GM23338 (cell line): Measurements from ENCODE around the gene SASH1. TPM values are rescaled to one million over a fixed set of nuclear protein-coding genes. Genes with fewer than 3 reads are reported as not detected.

Experiments
- ATAC-seq: fragments of 200-7000 bp; cut with Tn5 transposase; 3 replicates; pipeline ENCODE4 v1.9.1; 2020
- DNase-seq: peaks from one replicate; pipeline ENCODE4 v3.0.0-alpha.2; 2015; ENCODE audit warnings: low spot score
- H2AFZ ChIP-seq: fragments of 200-600 bp; sonication (generic); 2 replicates; pipeline ENCODE4 v1.8.0; 2016; ENCODE audit warnings: antibody characterized with exemption, mild to moderate bottlenecking, moderate library complexity
- H3F3A ChIP-seq: fragments of 200-600 bp; sonication (generic); replicated peaks from 2 replicates; pipeline ENCODE4 v1.8.0; 2017; ENCODE audit warnings: antibody characterized with exemption, mixed run types, low read depth
- H3K27ac ChIP-seq: fragments of 200-600 bp; sonication (generic); 2 replicates; pipeline ENCODE4 v1.6.1; 2016; ENCODE audit warnings: low read depth
- H3K27me3 ChIP-seq: fragments of 200-600 bp; sonication (generic); 2 replicates; pipeline ENCODE4 v1.8.0; 2016; ENCODE audit warnings: mild to moderate bottlenecking, mixed run types, moderate library complexity; ENCODE audit not compliant: insufficient read depth
- H3K36me3 ChIP-seq: fragments of 200-600 bp; sonication (generic); 2 replicates; pipeline ENCODE4 v1.8.0; 2016; ENCODE audit warnings: mild to moderate bottlenecking; ENCODE audit not compliant: insufficient read depth
- H3K4me1 ChIP-seq: fragments of 200-600 bp; sonication (generic); 2 replicates; pipeline ENCODE4 v1.8.0; 2016; ENCODE audit warnings: mild to moderate bottlenecking, moderate library complexity; ENCODE audit not compliant: insufficient read depth
- H3K4me2 ChIP-seq: fragments of 200-600 bp; sonication (generic); 2 replicates; pipeline ENCODE4 v1.7.1; 2017; ENCODE audit warnings: mixed run types
- H3K4me3 ChIP-seq: fragments of 200-600 bp; sonication (generic); 2 replicates; pipeline ENCODE4 v1.6.1; 2016; ENCODE audit warnings: mixed run types
- H3K79me2 ChIP-seq: fragments of 200-600 bp; sonication (generic); replicated peaks from 2 replicates; pipeline ENCODE4 v1.8.0; 2017; ENCODE audit warnings: mild to moderate bottlenecking; ENCODE audit not compliant: insufficient read depth
- H3K9me2 ChIP-seq: fragments of 200-600 bp; sonication (generic); 2 replicates; pipeline ENCODE4 v1.8.0; 2017; ENCODE audit not compliant: insufficient read depth
- H4K20me1 ChIP-seq: fragments of 200-600 bp; sonication (generic); replicated peaks from 2 replicates; pipeline ENCODE4 v1.8.0; 2017; ENCODE audit warnings: mild to moderate bottlenecking; ENCODE audit not compliant: insufficient read depth
- H3K27ac Mint-ChIP-seq: 2 replicates; pipeline ENCODE4 v1.8.0; 2020; ENCODE audit warnings: inconsistent platforms, mild to moderate bottlenecking, moderate library complexity, mixed read lengths
- H3K27me3 Mint-ChIP-seq: 3 replicates; pipeline ENCODE4 v1.8.0; 2022; ENCODE audit warnings: low read depth, mild to moderate bottlenecking, moderate library complexity, mixed read lengths, inconsistent platforms; ENCODE audit not compliant: insufficient read depth, poor library complexity
- H3K36me3 Mint-ChIP-seq: 3 replicates; pipeline ENCODE4 v1.8.0; 2021; ENCODE audit warnings: low read depth, mild to moderate bottlenecking, inconsistent platforms, moderate library complexity, mixed read lengths
- H3K4me1 Mint-ChIP-seq: 3 replicates; pipeline ENCODE4 v1.8.0; 2020; ENCODE audit warnings: mild to moderate bottlenecking, inconsistent platforms, mixed read lengths
- H3K4me3 Mint-ChIP-seq: 3 replicates; pipeline ENCODE4 v1.8.0; 2021; ENCODE audit warnings: moderate library complexity, mild to moderate bottlenecking, inconsistent platforms, mixed read lengths
- H3K9me3 Mint-ChIP-seq: 3 replicates; pipeline ENCODE4 v1.8.0; 2020; ENCODE audit warnings: moderate library complexity, mild to moderate bottlenecking, inconsistent platforms, mixed read lengths
- EZH2 ChIP-seq: fragments of 200-600 bp; sonication (generic); IDR thresholded peaks from one replicate; pipeline ENCODE4 v1.8.0; 2017; ENCODE audit warnings: antibody characterized with exemption, mild to moderate bottlenecking, low read depth; ENCODE audit not compliant: unreplicated experiment
- EZH2phosphoT487 ChIP-seq: fragments of 200-600 bp; sonication (generic); IDR thresholded peaks from one replicate; pipeline ENCODE4 v1.8.1; 2018; ENCODE audit warnings: antibody characterized with exemption; ENCODE audit not compliant: unreplicated experiment
- NANOG ChIP-seq: IDR thresholded peaks from 2 replicates; pipeline ENCODE4 v1.6.1; 2016; ENCODE audit warnings: antibody characterized with exemption, borderline replicate concordance
- POLR2AphosphoS5 ChIP-seq: IDR thresholded peaks from 2 replicates; pipeline ENCODE4 v1.6.1; 2016; ENCODE audit warnings: antibody characterized with exemption, low read depth
- STAT1 ChIP-seq: IDR thresholded peaks from one replicate; pipeline ENCODE4 v1.6.1; 2016; ENCODE audit warnings: antibody characterized with exemption; ENCODE audit not compliant: unreplicated experiment
- ZNF114 ChIP-seq: fragments of 250-450 bp; sonication (Bioruptor Pico); IDR thresholded peaks from 2 replicates; pipeline ENCODE4 v1.5.0; 2020; ENCODE audit warnings: mild to moderate bottlenecking, moderate library complexity
- polyA plus RNA-seq: library from polyadenylated mRNA; unstranded; fragments of >200 nt; fragmentation: Nextera tagmentation; extraction: Ambion mirVana; gene quantifications from 2 replicates; pipeline ENCODE4 v1.2.1, GENCODE V29; 2016
- total RNA-seq: library from RNA; depleted of rRNA; stranded (reverse); fragments of >200 nt; shearing (Covaris generic); gene quantifications from 2 replicates; pipeline ENCODE4 v1.2.3, GENCODE V29; 2014
- TF ChIP-seq, protein P1 (sequence below): IDR thresholded peaks from one replicate; pipeline ENCODE4 v1.6.1; 2018; ENCODE audit warnings: antibody characterized with exemption; ENCODE audit not compliant: unreplicated experiment
- TF ChIP-seq, protein P2 (sequence below): IDR thresholded peaks from 2 replicates; pipeline ENCODE4 v1.6.1; 2016; ENCODE audit warnings: antibody characterized with exemption
- TF ChIP-seq, protein P3 (sequence below), 2 experiments: fragments of 200-600 bp in 1 of 2; sonication (generic) in 1 of 2; conservative IDR thresholded peaks; 2 replicates each; pipeline versions ENCODE4 v1.5.1 to v1.6.1; 2016 to 2017; ENCODE audit warnings: antibody characterized with exemption in 2 of 2, low read depth in 2 of 2, mild to moderate bottlenecking in 2 of 2, moderate library complexity in 1 of 2
- TF ChIP-seq, protein P4 (sequence below): fragments of 250-450 bp; sonication (Bioruptor Pico); IDR thresholded peaks from 2 replicates; pipeline ENCODE4 v1.5.0; 2020; ENCODE audit warnings: mild to moderate bottlenecking, moderate library complexity

The SASH1 gene
- total and polyA plus RNA-seq, 2 experiments from 2014 or later: 8.2 to 30.2 TPM

DNA sequence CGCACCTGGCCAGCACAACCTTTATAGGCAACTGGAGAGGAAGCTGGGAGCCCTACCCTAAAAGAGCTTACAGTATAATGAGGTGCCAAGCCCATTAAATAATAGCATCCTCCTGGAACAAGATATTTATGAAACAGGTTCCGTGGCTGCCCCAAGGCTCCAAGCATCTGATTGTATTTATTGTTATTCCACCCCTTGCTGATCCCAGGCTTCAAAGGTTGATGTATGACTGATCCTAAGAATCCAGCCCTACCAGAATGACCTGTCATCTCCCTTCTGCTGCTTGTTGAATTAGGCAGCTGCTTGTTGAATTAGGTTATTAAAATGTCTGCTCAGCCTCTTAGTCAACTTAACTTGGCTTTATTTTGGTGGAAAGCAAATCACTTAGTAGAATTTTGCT, 35.2 kb upstream of the SASH1 start (continued):
- TF ChIP-seq, protein P1, sequence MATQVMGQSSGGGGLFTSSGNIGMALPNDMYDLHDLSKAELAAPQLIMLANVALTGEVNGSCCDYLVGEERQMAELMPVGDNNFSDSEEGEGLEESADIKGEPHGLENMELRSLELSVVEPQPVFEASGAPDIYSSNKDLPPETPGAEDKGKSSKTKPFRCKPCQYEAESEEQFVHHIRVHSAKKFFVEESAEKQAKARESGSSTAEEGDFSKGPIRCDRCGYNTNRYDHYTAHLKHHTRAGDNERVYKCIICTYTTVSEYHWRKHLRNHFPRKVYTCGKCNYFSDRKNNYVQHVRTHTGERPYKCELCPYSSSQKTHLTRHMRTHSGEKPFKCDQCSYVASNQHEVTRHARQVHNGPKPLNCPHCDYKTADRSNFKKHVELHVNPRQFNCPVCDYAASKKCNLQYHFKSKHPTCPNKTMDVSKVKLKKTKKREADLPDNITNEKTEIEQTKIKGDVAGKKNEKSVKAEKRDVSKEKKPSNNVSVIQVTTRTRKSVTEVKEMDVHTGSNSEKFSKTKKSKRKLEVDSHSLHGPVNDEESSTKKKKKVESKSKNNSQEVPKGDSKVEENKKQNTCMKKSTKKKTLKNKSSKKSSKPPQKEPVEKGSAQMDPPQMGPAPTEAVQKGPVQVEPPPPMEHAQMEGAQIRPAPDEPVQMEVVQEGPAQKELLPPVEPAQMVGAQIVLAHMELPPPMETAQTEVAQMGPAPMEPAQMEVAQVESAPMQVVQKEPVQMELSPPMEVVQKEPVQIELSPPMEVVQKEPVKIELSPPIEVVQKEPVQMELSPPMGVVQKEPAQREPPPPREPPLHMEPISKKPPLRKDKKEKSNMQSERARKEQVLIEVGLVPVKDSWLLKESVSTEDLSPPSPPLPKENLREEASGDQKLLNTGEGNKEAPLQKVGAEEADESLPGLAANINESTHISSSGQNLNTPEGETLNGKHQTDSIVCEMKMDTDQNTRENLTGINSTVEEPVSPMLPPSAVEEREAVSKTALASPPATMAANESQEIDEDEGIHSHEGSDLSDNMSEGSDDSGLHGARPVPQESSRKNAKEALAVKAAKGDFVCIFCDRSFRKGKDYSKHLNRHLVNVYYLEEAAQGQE: no peak
- TF ChIP-seq STAT1 (no peak), NANOG (no peak), POLR2AphosphoS5 (no peak), EZH2phosphoT487 (no peak)
- TF ChIP-seq, protein P2, sequence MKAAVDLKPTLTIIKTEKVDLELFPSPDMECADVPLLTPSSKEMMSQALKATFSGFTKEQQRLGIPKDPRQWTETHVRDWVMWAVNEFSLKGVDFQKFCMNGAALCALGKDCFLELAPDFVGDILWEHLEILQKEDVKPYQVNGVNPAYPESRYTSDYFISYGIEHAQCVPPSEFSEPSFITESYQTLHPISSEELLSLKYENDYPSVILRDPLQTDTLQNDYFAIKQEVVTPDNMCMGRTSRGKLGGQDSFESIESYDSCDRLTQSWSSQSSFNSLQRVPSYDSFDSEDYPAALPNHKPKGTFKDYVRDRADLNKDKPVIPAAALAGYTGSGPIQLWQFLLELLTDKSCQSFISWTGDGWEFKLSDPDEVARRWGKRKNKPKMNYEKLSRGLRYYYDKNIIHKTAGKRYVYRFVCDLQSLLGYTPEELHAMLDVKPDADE: no peak
- TF ChIP-seq, protein P3, sequence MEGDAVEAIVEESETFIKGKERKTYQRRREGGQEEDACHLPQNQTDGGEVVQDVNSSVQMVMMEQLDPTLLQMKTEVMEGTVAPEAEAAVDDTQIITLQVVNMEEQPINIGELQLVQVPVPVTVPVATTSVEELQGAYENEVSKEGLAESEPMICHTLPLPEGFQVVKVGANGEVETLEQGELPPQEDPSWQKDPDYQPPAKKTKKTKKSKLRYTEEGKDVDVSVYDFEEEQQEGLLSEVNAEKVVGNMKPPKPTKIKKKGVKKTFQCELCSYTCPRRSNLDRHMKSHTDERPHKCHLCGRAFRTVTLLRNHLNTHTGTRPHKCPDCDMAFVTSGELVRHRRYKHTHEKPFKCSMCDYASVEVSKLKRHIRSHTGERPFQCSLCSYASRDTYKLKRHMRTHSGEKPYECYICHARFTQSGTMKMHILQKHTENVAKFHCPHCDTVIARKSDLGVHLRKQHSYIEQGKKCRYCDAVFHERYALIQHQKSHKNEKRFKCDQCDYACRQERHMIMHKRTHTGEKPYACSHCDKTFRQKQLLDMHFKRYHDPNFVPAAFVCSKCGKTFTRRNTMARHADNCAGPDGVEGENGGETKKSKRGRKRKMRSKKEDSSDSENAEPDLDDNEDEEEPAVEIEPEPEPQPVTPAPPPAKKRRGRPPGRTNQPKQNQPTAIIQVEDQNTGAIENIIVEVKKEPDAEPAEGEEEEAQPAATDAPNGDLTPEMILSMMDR (conservative IDR thresholded peaks at IDR 0.05; ENCODE audit: low read depth in 2 of 2): no peak

DNA sequence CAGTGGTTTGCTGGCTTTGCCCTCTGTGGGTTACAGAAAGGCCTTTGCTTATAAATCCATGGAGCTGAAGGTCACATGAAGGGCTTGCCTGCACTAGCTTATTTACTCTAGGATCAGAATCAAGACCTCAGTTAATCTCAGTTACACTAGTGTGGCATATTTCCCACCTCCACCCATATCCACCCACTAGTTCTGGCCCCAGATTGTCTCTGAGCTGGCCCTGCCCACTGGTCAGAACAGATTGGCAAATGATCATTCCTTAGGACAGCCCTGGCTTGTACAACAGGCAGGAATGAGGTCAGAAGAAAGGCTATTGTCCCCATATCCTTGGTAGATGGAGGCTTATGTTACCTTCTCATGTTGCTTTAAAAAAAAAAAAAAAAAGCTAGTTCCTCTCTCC, 33.3 kb upstream of the SASH1 start:
- Histone ChIP-seq H3K79me2 (no peaks in the 10 kb centered on the region), H3K9me2 (no peaks in the 10 kb centered on the region), H3K36me3 (no peaks in the 10 kb centered on the region), H3K4me3 (no peak overlapping the region), H3K4me1 (no peaks in the 10 kb centered on the region), H3K27me3 (no peaks in the 10 kb centered on the region), H4K20me1 (no peaks in the 10 kb centered on the region), H3F3A (no peaks in the 10 kb centered on the region), H3K4me2 (no peak overlapping the region), H2AFZ (no peak overlapping the region), H3K27ac (no peak overlapping the region)
- ATAC-seq (no peak), DNase-seq (no peak)
- Mint-ChIP-seq H3K9me3 (no peaks in the 10 kb centered on the region), H3K36me3 (no peaks in the 10 kb centered on the region), H3K4me1 (peaks cover 11% of the 10 kb centered on the region; the same call in 2 of the 3 replicates), H3K27ac (no peak overlapping the region), H3K4me3 (no peak overlapping the region), H3K27me3 (no peaks in the 10 kb centered on the region)
- TF ChIP-seq, protein P4, sequence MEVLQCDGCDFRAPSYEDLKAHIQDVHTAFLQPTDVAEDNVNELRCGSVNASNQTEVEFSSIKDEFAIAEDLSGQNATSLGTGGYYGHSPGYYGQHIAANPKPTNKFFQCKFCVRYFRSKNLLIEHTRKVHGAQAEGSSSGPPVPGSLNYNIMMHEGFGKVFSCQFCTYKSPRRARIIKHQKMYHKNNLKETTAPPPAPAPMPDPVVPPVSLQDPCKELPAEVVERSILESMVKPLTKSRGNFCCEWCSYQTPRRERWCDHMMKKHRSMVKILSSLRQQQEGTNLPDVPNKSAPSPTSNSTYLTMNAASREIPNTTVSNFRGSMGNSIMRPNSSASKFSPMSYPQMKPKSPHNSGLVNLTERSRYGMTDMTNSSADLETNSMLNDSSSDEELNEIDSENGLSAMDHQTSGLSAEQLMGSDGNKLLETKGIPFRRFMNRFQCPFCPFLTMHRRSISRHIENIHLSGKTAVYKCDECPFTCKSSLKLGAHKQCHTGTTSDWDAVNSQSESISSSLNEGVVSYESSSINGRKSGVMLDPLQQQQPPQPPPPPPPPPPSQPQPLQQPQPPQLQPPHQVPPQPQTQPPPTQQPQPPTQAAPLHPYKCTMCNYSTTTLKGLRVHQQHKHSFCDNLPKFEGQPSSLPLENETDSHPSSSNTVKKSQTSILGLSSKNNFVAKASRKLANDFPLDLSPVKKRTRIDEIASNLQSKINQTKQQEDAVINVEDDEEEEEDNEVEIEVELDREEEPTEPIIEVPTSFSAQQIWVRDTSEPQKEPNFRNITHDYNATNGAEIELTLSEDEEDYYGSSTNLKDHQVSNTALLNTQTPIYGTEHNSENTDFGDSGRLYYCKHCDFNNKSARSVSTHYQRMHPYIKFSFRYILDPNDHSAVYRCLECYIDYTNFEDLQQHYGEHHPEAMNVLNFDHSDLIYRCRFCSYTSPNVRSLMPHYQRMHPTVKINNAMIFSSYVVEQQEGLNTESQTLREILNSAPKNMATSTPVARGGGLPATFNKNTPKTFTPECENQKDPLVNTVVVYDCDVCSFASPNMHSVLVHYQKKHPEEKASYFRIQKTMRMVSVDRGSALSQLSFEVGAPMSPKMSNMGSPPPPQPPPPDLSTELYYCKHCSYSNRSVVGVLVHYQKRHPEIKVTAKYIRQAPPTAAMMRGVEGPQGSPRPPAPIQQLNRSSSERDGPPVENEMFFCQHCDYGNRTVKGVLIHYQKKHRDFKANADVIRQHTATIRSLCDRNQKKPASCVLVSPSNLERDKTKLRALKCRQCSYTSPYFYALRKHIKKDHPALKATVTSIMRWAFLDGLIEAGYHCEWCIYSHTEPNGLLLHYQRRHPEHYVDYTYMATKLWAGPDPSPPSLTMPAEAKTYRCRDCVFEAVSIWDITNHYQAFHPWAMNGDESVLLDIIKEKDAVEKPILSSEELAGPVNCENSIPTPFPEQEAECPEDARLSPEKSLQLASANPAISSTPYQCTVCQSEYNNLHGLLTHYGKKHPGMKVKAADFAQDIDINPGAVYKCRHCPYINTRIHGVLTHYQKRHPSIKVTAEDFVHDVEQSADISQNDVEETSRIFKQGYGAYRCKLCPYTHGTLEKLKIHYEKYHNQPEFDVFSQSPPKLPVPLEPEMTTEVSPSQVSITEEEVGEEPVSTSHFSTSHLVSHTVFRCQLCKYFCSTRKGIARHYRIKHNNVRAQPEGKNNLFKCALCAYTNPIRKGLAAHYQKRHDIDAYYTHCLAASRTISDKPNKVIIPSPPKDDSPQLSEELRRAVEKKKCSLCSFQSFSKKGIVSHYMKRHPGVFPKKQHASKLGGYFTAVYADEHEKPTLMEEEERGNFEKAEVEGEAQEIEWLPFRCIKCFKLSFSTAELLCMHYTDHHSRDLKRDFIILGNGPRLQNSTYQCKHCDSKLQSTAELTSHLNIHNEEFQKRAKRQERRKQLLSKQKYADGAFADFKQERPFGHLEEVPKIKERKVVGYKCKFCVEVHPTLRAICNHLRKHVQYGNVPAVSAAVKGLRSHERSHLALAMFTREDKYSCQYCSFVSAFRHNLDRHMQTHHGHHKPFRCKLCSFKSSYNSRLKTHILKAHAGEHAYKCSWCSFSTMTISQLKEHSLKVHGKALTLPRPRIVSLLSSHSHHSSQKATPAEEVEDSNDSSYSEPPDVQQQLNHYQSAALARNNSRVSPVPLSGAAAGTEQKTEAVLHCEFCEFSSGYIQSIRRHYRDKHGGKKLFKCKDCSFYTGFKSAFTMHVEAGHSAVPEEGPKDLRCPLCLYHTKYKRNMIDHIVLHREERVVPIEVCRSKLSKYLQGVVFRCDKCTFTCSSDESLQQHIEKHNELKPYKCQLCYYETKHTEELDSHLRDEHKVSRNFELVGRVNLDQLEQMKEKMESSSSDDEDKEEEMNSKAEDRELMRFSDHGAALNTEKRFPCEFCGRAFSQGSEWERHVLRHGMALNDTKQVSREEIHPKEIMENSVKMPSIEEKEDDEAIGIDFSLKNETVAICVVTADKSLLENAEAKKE (CRISPR knock-in tag): no peak
- TF ChIP-seq NANOG (no peak), EZH2 (no peak), STAT1 (no peak), ZNF114 (CRISPR knock-in tag) (no peak)
- TF ChIP-seq, protein P2: no peak
